Measurements from ENCODE around the gene SLC25A5.
"Not testable (repeated sequence)": the region's sequence is repeated elsewhere in the genome, so short reads cannot be mapped to it uniquely, and the experiment has no call there.

- TF ChIP-seq CTCF, EZH2 (IDR thresholded peaks at IDR 0.05): not testable (repeated sequence)
Observed at GRCh38 chrX:119493851-119494495, 25.7 kb downstream of the SLC25A5 start.
